GM21381 (cell line): ENCODE results near the gene C19orf33.
"Not testable (repeated sequence)": the region's sequence is repeated elsewhere in the genome, so short reads cannot be mapped to it uniquely, and the experiment has no call there.

Experiments used
- ATAC-seq: cut with Tn5 transposase; IDR thresholded peaks from one replicate; pipeline ENCODE4 v1.9.1; 2021; ENCODE audit warnings: mild to moderate bottlenecking, moderate library complexity; ENCODE audit not compliant: unreplicated experiment

Gene C19orf33

DNA sequence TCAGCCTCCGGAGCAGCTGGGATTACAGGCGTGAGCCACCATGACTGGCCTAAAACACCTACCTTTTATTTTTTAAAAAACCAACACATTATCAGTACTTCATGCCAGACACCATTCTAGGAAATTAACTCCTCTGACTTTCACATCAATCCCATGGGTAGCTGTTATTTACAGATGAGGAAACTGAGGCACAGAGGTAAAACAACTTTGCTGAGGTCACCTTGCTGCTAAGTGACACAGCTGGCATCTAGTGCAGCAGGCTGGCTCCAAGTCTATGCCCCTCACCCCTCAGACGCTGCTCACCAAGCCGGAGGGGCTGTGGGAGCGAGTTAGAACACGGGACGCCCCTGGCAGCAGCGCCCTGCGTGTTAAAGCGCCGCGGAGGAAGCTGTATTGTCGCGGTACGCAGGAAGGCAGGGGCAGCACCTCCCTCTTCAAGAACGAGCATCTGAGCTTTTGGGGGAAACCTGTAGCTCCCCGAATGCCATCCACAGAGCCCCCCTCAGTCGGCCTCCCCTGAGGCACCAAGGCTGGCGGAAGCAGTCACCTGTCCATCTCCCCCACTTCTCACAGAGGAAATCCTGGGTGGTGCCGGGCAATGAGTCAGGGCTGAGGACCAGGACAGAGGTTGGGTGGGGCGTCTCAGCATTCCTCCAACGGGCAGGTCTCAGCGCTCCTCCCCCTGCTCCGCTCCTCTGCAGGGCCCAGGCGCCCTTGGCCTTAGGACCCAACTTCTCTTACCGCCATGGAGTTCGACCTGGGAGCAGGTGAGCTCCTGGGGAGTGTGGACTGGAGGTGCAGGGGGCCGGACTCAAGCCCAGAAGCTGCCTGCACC is at the start of gene C19orf33:
Gene C19orf33, plus strand, starts transcription at position 735 of the 835 bp plus-strand sequence. Its CDS starts 11 bp downstream, at position 746.
- no peak for ATAC-seq

DNA sequence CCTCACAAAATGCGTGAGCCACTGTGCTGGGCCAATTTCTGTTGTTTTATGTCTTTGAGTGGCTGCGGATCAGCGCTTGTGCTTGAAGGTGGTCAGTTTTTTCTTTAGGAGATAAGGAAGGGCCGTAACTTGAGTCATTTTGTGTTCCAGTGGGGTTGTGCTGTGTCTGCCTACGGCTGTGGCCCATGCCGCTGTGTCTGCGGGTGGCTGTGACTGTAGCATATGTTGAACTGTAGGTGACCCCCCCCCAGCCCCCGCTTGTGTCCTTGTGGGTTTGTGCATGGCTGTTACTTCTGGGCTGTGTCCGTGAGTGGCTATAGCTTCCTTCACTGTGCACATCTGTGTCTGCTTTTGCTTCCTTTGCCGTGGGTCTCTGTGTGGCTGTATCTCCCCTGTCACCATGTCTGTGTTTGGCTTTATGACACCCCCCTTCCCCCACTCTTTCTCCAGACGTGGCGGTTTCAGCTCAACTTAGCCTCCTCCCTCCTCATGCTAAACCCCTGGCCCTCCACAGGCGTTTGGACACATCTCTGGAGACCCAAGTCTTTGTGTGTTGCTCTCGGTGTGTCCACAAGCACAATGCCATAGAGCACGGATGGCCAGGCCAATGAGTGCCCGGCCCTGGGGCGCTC is 48.6 kb upstream of the C19orf33 start:
- ATAC-seq = no peak

DNA sequence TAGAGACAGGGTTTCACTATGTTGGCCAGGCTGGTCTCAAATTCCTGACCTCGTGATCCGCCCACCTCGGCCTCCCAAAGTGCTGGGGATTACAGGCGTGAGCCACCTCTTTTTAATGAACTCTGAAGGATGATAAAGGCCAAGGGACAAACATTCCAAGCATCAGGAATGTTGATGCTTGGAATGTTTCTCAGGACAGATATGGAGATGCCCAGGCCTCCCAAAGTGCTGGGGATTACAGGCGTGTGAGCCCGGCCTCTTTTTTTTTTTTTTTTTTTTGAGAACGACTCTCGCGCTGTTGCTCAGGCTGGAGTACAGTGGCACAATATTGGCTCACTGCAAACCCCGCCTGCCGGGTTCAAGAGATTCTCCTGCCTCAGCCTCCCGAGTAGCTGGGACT is 42.1 kb upstream of the C19orf33 start:
- ATAC-seq = not testable (repeated sequence)

DNA sequence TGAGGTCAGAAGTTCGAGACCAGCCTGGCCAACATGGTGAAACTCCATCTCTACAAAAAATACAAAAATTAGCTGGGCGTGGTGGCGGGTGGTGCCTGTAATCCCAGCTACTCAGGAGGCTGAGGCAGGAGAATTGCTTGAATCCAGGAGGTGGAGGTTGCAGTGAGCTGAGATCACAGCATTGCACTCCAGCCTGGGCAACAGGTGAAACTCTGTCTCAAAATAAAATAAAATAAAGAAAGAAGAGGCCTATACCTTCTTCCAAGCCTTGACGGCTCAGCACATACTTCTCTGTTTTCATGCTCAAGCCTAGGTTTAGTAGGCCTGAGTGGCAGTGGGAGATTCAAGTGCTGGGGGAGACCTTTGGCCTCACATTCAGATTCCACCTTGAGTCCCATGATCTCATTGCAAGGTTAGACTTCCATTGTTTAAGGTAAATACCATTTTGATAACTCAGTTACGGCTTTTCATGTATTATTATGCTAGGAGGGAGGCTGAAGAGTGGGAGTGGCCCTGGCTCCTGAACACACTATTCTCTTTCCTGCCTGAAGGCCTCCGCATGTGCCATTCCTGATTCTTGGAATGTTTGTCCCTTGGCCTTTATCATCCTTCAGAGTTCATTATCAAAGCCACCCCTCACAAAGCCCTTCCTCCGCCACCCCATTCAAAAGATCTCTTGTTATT is 41.3 kb upstream of the C19orf33 start:
- ATAC-seq = no peak

DNA sequence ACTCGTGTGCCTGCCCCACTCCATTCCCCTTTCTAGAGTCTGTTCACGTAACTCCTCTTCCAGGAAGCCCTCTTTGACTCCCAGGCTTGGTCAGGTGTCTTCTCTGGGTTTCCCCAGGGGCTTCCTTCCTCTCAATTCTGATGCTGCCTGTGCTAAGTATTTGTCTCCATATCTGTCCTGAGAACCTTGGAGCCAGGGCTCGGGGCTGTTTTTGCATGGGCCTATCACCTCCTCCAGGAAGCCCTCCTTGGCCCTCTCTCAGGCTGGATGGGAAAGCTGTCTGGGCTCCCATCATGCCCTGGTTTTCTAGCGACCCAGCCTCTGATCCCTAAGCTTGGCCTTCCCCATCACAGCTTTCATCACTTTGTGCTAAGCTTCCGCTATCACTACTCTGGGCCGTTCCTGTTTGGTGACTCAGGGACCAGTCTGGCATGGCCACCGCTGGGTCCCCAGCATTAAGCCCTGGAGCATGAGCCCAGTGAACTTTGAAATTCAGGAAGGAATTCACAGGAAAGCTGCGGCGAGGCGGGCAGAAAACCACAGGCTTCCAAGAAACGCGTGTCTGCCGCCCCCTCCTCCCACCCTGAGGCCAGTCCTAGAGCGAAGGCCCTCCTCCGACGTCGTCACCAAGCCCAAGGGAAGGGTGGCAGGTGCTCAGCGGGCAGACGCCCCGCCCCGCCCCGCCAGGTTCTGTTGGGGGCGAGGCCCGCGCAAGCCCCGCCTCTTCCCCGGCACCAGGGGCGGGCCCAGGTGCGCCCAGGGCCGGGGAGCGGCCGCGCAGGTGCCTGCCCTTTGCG is 40.2 kb upstream of the C19orf33 start:
- peak; percentile 61 for ATAC-seq

DNA sequence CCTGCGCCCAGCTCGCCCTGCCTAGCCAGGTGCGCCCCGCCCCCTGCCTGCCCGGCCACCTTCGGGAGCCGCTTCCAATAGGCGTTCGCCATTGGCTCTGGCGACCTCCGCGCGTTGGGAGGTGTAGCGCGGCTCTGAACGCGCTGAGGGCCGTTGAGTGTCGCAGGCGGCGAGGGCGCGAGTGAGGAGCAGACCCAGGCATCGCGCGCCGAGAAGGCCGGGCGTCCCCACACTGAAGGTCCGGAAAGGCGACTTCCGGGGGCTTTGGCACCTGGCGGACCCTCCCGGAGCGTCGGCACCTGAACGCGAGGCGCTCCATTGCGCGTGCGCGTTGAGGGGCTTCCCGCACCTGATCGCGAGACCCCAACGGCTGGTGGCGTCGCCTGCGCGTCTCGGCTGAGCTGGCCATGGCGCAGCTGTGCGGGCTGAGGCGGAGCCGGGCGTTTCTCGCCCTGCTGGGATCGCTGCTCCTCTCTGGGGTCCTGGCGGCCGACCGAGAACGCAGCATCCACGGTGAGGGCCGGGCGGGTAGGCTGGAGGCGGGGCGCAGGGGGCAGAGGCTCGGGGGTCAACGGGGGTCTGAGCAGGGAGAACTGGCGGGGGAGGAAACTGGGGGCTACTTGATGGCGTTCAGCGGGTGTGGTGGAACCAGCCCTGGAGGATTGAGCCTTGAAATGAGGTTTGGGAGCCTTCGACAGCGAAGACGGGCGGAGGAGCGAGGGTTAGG is 39.4 kb upstream of the C19orf33 start, which contains the start of gene SPINT2:
Gene SPINT2, plus strand, starts transcription at position 88 of the 727 bp plus-strand sequence. Its CDS starts 320 bp downstream, at position 408.
- ATAC-seq = peak; percentile 25

DNA sequence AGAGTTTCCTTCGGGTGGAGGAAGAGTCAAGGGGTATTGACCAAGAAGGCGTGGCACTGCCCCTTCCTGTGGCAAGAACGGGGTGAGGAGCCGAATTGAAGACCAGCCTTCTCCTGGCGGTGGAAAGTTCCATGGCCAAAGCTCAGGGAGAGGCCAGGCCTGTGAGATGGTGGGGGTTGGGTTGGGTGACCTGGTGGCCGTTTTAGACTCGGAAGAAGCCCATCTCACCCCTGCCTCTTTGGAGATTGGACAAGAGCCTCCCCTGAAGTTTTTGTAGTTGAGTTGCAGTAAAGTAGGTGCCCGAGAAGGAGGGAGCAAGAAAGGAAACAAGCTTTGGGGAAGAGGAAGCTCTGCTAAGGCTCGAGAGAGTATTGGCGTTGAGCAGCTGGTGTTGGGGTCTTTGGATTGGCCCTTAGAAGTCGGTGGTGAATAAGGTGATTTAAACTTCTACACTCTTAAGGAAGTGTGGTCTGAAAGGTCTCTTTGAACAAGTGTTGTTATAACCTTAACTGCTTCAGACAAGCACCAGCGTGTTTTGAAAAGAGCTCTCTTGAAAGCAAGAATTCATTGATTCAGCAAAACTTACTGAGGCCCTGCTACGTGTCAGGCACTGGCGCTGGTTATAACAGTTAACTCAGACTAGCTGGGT is 38.7 kb upstream of the C19orf33 start:
- no peak for ATAC-seq

DNA sequence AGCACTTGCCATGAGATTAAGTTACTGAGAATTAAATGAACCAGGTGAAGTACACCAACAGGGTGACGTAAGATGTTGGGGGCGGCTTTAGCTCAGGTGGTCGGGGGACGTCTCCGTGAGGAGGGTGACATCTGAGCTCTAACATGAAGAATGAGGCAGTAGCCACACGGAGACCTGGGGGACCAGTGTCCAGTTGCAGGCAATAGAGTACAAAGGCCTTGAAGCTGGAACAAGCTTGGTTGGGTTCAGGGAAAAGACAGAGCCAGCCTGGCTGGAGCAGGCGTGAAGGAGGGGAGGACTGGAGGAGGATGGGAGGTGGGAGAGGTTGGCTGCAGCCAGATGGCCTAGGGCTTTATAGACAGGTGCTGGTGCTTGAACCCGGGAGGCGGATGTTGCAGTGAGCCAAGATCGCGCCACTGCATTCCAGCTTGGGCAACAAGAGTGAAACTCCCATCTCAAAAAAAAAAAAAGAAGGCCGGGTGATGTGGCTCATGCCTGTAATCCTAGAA is 38.1 kb upstream of the C19orf33 start:
- no peak for ATAC-seq

DNA sequence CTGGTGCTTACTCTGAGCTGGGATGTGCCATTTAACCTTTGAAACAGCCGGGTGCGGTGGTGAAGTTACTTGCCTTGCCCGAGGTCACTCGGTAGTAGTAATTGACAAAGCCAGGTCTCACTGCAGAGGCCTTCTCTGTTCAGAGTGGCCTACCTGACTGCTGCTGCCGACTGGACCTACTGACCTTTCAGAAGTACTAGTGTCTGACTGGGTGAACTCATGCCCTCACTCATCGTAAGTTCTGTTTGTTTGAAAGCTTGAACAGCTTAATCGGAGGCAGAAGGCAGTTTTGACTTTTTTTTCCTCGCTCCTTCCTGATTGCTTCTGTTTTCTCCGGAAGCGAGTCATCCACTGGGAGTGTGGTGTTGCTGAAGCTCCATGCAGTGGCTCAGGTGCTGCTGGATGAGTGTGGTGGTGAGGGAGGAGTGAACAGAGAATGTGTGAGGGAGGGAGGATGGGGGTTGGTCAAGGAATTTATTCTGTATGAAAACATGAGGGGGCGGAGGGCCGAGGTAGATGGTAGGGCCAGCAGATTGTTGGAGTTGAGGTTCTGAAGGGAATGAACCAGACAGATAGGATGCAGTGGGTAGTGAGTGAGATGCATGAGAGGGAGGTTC is 37.0 kb upstream of the C19orf33 start:
- no peak for ATAC-seq

DNA sequence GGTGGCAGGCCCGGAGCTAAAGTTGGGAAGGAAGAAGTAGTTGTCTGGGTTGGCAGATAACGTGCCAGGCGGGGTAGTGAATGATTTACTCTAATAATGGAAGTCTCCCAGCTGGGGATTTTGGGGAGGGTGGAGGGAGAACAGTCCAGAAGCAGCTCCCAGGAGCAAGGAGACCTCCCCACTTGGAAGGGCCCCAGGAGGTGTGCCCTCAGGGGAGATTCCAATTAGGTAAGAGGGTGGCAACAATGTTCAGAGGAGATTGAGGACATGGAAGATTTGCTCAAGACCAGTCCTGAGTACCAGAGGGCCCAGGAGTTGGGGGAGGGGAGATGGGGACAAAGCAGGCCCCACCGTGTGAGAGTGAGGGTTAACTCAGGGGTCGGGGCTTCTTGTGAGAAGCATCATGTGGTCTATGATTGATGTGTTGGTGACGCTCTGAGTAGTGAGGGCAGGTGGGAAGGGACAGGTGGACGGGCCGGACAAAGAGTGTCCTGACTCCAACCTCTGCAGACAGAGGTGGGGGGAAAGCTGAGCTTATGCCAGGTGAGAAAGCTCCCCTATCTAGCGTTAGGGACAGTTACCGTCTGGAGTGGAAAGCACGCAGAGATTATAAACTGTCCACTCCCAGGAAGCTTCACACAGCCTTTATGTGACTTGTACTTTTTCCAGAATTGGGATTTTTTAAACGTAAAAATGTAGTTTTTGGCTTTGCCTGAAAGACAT is 36.1 kb upstream of the C19orf33 start:
- no peak for ATAC-seq

DNA sequence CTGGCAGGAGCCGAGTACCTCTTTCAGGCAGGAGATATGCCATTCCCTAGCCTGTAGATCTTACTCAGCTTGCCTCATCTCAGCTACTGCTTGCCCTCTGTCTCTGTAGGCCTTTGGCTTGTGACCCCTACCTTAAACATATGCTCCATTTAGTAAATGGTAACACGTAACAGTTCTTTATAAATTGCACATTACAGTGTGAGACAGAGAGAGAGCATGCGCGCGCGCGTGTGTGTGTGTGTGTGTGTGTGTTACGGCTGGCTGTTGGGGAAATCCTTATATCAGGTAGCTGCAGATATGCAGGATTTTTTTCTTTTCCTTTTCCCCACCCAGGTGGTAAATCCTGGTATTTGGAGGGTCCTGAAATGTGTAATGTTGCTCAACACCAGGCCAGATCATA is 35.5 kb upstream of the C19orf33 start:
- no peak for ATAC-seq

DNA sequence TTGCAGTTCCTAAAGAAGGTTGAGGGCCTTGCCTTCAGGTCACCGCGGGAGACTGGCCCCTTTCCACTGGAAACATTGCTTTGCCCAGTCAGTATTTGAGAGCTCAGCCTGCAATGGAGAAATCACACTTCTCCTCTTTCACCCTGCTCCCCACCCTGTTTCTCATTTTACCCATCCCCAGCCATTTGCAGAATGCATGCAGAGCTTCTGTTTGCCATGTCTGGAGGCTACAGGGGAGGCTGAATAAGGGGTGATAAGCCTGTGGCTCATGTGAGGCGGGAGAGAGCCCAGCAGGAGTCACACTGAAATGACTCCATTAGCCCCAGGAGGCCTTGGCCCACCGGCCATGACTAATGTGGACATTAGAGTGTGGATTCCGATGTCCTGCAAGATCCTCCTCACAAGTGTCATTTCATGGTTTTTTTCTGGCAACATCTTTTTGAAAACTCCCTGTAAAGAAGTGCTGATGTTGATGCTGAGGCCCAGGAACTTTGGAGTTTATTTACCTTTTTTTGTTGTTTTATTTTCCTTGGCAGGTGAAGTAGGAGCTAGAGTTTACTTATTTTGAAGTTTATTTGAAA is 33.4 kb upstream of the C19orf33 start:
- no peak for ATAC-seq

DNA sequence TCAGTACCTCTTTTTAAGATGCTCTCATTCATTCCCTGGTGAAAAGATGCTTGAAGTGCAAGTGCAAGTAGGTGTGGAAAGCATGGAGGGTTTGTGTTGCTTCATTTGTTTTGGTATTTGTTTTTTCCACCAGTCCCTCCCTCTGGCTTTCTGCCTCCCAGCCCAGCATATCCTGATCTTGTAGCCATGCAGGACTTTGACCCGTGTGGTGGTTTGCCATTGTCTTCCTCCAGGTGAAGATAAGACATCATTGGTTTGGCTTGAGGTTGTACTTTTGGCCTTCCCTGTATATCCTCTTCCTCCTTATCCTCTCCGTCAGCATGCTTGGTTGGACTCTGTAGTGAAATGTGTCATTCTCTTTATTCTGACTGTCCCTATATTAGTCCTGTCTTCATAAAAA is 30.6 kb upstream of the C19orf33 start:
- no peak for ATAC-seq

DNA sequence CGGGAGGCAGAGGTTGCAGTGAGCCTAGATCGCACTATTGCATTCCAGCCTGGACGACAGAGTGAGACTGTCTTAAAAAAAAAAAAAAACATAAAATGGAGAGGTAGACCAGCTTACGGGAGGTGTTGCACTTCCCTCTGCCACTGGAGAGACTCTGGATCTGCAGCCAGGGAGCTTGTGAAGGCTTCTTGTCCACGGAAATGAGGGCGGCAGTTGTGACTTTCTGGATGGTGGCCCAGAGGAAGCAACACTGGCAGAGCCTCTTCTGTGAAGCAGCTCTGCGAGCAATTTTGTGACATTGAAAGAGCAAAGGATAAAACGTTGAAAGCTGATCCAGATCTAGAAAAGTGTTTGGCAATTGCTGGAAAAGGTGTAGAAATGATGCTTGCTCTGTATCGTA is 29.3 kb upstream of the C19orf33 start:
- no peak for ATAC-seq

DNA sequence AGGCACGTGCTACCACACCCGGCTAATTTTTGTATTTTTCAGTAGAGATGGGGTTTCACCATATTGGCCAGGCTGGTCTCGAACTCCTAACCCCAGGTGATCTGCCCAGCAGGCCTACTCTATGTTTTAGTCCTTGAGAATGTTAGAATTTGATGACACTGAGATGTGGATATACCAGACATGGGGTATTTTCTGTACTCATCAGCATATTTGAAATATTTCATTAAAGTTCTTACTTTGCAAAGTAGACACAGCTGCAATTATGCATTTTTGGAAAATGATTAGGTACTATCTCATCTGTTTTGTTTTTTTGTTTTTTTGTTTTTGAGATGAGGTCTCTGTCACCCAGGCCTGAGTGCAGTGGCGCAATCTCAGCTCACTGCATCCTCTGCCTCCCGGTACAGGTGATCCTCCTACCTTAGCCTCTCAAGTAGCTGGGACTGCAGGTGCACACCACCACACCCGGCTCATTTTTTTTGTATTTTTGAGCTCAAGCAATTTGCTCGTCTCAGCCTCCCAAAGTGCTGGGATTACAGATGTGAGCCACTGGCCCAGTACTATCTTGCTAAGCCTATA is 27.0 kb upstream of the C19orf33 start:
- no peak for ATAC-seq

DNA sequence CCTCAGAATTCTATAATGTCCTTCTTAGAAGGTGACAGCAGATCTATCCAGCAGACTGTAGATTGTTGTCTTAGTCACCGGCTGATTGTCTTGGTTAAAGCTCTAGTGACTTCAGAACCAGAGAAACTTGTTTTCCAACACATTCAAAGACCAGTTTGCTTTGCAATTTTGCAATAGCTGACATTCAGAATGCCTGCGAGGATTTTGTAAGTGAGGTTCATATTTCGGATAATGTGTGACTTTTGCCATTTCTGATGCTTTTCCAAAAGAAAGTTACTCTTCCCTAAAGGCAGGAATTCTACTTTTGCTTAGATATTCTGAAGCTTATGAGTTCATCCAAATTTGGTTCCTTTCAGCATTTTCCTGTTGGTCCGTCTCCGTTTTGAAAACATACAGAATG is 26.5 kb upstream of the C19orf33 start:
- ATAC-seq = no peak

DNA sequence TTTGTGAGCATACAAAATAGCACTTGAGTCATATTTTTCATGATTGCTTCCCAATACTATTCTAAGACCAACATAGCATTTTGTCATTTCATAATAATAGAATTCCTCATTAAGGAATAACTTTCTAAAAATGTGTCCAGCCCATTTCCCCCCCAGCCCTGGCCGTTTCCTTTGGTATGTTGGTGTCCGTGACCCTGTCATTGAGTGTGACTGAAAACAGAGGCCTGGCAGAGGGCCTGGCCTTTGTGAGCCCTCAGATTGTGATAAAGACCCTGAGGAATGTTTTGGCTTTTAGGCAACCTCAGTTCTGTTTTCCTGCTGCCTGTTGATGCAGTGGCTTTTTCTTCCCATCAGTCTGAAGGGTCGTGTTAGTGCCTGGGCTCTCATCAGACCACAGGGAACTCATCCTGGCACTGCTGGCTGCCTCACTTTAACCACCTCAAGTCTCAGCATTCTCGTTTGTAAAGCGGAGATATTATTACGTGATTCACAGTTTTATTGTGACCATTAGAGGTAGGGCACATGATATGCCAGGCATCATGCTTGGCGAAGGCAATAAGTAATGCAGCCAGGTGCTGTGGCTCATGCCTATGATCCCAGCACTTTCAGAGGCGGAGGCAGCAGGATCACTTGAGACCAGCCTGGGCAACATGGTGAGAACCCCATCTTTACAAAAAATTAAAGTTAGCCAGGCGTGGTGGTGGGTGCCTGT is 25.9 kb upstream of the C19orf33 start:
- no peak for ATAC-seq
